Breast epithelium (tissue), 4 donors: ENCODE data around the gene STARD5. TPM values are rescaled to one million over a fixed set of nuclear protein-coding genes. Genes with fewer than 3 reads are reported as not detected.

Experiments used
- DNase-seq, 2 donors: peaks; one replicate each; pipeline ENCODE4 v3.0.0-alpha.2; 2019; ENCODE audit warnings: low spot score in 2 of 2
- H3K27ac ChIP-seq, 2 donors: fragments of 200-600 bp; sonication (generic) in 1 of 2; one replicate each; pipeline ENCODE4 v1.5.1; 2016 to 2019; ENCODE audit warnings: mild to moderate bottlenecking in 1 of 2
- H3K27me3 ChIP-seq, 2 donors: fragments of 200-600 bp; sonication (generic) in 1 of 2; one replicate each; pipeline versions ENCODE4 v1.5.1 to v1.6.0; 2017 to 2019; ENCODE audit warnings: control low read depth in 1 of 2, mild to moderate bottlenecking in 1 of 2
- H3K36me3 ChIP-seq: fragments of 200-600 bp; one replicate; pipeline ENCODE4 v1.5.1; 2019
- H3K4me1 ChIP-seq, 2 donors: fragments of 200-600 bp; sonication (generic); one replicate each; pipeline ENCODE4 v1.5.1; 2016 to 2019; ENCODE audit warnings: control low read depth in 1 of 2
- H3K4me3 ChIP-seq, 3 donors: fragments of 200-600 bp; sonication (generic); 1 replicate in 2 of 3; 2 replicates in 1 of 3; pipeline ENCODE4 v1.5.1; 2016 to 2019; ENCODE audit warnings: mild to moderate bottlenecking in 3 of 3, moderate library complexity in 2 of 3
- H3K9me3 ChIP-seq, 2 donors: fragments of 200-600 bp; sonication (generic) in 1 of 2; one replicate each; pipeline ENCODE4 v1.5.1; 2016 to 2019; ENCODE audit warnings: control low read depth in 1 of 2
- POLR2A ChIP-seq: fragments of 450-650 bp; IDR thresholded peaks from one replicate; pipeline ENCODE4 v1.6.1; 2016; ENCODE audit warnings: antibody characterized with exemption, mild to moderate bottlenecking, moderate library complexity
- POLR2AphosphoS5 ChIP-seq, 3 donors: sonication (generic); formaldehyde crosslinking; IDR thresholded peaks; one replicate each; pipeline ENCODE4 v1.6.1; 2017; ENCODE audit warnings: antibody characterized with exemption in 3 of 3
- intact Hi-C: fragments of 100-400 bp; cut with DNase I; formaldehyde crosslinking; loops from one replicate; pipeline ENCODE4 v1.15.1; 2023; ENCODE audit warnings: low total_unique reads
- total RNA-seq, 3 donors: library from RNA; depleted of rRNA; stranded (reverse); fragments of >200 nt; gene quantifications; one replicate each; pipeline ENCODE4 v1.1.0, GENCODE V29; 2016
- TF ChIP-seq, protein P1 (sequence below), 3 donors: fragments of 450-650 bp; IDR thresholded peaks; one replicate each; pipeline ENCODE4 v1.5.1; 2016 to 2017; ENCODE audit warnings: antibody characterized with exemption in 3 of 3, mild to moderate bottlenecking in 3 of 3, moderate library complexity in 3 of 3

STARD5 gene
- total RNA-seq, 3 donors from 2014 or later: 3.2 to 9.5 (median 6.7) TPM

DNA sequence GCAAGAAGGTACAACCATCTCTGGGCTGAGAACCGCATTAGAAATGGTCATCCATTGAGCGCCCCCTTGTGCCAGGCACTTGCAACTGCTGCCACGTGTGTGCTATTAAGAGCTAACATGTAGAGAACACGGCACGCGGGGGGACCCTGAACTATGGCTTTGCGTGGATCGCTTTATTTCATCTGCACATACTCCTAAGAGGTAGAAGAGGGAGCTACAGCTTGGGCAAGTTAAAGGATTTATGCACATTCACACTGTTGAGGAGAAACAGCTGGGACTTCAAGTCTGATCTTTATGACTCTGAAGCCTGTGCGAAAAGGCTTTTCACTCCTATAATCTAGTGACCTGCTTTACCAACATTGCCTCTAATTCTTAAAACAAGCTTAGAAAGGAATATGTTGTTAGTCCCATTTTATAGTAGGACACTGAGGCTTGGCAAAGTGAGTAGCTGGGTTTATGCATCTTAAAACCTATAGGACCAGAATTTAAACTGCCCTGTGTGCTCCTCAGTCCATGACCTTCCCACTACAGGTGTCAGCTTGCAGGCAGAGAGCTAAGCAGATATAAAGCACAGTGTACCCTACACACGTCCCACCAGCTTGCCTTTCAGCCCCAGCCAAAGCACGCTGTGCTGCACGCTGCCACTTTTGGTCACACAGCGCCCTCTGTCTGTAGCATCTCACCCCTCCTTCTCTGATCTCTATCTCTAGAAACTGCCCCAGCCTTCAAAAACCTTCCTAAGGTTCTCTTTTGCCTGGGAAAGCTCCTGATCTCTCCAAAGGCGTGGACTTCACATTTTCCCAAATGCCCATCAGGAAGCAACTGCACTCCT is 57.8 kb downstream of the STARD5 start:
- TF ChIP-seq POLR2AphosphoS5 (IDR thresholded peaks at IDR 0.05): no peak
- TF ChIP-seq, protein P1, sequence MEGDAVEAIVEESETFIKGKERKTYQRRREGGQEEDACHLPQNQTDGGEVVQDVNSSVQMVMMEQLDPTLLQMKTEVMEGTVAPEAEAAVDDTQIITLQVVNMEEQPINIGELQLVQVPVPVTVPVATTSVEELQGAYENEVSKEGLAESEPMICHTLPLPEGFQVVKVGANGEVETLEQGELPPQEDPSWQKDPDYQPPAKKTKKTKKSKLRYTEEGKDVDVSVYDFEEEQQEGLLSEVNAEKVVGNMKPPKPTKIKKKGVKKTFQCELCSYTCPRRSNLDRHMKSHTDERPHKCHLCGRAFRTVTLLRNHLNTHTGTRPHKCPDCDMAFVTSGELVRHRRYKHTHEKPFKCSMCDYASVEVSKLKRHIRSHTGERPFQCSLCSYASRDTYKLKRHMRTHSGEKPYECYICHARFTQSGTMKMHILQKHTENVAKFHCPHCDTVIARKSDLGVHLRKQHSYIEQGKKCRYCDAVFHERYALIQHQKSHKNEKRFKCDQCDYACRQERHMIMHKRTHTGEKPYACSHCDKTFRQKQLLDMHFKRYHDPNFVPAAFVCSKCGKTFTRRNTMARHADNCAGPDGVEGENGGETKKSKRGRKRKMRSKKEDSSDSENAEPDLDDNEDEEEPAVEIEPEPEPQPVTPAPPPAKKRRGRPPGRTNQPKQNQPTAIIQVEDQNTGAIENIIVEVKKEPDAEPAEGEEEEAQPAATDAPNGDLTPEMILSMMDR (IDR thresholded peaks at IDR 0.05): peak; percentile 65 to 79 (median 73)
- intact Hi-C loops: no loop called here
- peaks cover 0 to 4% of the 10 kb centered on the region in 2 donors for H3K4me1 ChIP-seq
- H3K27me3 ChIP-seq: no peaks in the 10 kb centered on the region
- H3K27ac ChIP-seq: no peak overlapping the region
- H3K9me3 ChIP-seq: no peaks in the 10 kb centered on the region
- DNase-seq: peak; percentile 55 to 79
- H3K36me3 ChIP-seq: no peaks in the 10 kb centered on the region
- peak overlapping the region in 1 of 3 donors; percentile 12 for H3K4me3 ChIP-seq

DNA sequence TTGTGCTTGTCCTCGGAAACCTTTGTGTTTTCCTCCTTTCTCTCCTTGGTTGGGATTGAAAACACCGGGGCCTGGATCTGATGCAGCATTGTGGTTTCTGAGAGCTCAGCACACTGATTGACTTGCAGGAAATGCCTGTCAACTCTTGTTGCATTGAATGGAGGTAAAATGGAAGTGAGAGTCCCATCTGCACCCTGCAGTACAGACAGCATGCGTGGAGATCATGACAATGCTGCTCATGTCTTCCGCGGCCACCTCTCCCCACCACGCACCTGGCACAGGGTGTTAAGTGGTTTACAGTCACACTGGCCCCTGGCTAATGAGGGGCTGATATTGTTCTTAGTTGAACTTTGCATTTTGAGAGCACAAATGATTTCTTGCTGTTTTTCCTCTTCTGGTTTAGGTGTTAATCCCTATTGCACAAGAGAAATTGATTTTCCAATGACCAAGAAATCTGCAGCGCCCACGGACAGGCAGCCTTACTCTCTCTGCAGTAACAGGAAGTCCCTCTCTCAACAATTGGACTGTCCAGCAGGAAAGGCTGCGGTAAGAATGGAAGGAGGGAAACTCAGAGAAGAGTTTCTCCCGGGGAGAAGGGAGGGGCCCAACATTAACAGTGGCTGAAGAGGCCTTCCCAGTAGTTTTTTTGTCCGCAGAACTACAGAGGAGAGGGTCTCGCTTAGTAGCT is 58.5 kb downstream of the STARD5 start:
- TF ChIP-seq POLR2AphosphoS5 (IDR thresholded peaks at IDR 0.05): peak in 1 of 3 donors; percentile 6
- TF ChIP-seq, protein P1 (IDR thresholded peaks at IDR 0.05): no peak
- no peak for DNase-seq
- H3K27ac ChIP-seq: no peak overlapping the region
- H3K9me3 ChIP-seq: no peaks in the 10 kb centered on the region
- intact Hi-C loops: no loop called here
- peaks cover 0 to 4% of the 10 kb centered on the region in 2 donors for H3K4me1 ChIP-seq
- H3K36me3 ChIP-seq: no peaks in the 10 kb centered on the region
- peak overlapping the region in 1 of 3 donors; percentile 12 for H3K4me3 ChIP-seq
- no peaks in the 10 kb centered on the region for H3K27me3 ChIP-seq

DNA sequence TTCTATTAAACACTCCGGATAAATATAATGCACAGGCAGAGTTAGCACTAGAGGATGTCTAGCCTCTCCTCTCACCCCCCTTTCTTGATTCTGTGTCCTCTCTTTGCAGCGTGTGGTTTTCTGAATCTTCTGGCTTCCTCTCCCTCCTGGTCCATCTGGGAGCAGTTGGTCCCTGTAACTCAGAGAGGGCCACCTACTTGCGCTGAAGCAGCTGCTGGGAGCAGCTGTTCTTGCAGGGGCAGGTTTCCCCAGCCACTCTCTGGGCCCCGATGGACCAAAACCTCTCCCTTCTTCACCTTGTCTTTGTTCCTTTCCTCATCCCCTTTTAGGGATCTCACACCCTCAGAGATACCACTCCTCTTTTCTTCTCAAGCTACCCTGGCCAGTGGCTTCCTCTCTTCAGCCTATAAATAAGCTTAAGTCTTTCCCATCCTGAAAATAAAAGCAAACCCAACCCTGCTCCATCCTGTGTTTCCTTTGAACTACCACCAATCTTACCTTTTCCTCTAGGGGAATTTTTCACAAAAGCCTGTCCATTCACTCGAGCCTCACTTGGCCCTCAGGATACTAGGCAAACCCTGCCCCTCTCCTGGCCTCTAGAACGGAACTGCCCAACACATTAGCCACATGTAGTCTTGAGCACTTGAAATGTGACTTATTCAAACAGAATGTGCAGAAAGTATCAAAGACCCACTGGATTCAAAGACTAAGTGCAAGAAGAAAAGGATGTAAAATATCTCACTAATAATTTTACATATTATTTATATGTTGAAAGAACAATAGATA is 59.7 kb downstream of the STARD5 start:
- Histone ChIP-seq H3K9me3 (no peaks in the 10 kb centered on the region), H3K4me3 (no peak overlapping the region), H3K36me3 (no peaks in the 10 kb centered on the region), H3K27me3 (no peaks in the 10 kb centered on the region), H3K27ac (no peak overlapping the region), H3K4me1 (peaks cover 0 to 4% of the 10 kb centered on the region in 2 donors)
- no peak for DNase-seq
- intact Hi-C loops: no loop called here
- TF ChIP-seq POLR2AphosphoS5 (IDR thresholded peaks at IDR 0.05) (no peak), POLR2A (no peak)
- TF ChIP-seq, protein P1 (IDR thresholded peaks at IDR 0.05): no peak

DNA sequence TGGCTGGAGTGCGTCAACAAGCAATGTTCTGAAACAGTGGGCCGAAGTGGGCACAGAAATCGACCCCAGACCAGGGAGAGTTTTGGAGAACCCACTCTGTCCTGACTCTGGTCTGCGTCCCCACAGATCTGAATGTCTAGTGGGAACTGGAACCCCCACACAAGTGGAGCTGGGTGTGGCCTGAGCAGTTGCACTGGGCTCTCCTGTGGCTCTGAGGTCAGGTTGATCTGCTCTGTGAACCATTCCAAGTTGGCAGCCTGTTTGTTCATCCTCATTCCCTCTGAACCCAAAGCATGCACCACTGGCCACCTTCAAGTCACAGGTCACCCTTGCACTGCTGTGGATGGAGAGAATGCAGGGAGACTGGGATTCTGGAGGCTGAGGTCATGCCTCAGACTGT is 60.5 kb downstream of the STARD5 start:
- no peak for DNase-seq
- Histone ChIP-seq H3K27me3 (no peaks in the 10 kb centered on the region), H3K36me3 (no peaks in the 10 kb centered on the region), H3K4me3 (no peak overlapping the region), H3K27ac (no peak overlapping the region), H3K4me1 (peaks cover 0 to 4% of the 10 kb centered on the region in 2 donors), H3K9me3 (no peaks in the 10 kb centered on the region)
- TF ChIP-seq POLR2AphosphoS5 (IDR thresholded peaks at IDR 0.05) (no peak), POLR2A (no peak)
- TF ChIP-seq, protein P1 (IDR thresholded peaks at IDR 0.05): no peak
- intact Hi-C loops: no loop called here
